GM23248 (cell line): ENCODE results near the gene AURKA. TPM values are rescaled to one million over a fixed set of nuclear protein-coding genes. Genes with fewer than 3 reads are reported as not detected.
"Not testable (repeated sequence)": the region's sequence is repeated elsewhere in the genome, so short reads cannot be mapped to it uniquely, and the experiment has no call there.

ENCODE experiments used
- DNase-seq: peaks from one replicate; pipeline ENCODE4 v3.0.0-alpha.2; 2015
- H2AFZ ChIP-seq: fragments of 200-600 bp; sonication (generic); 2 replicates; pipeline ENCODE4 v1.6.1; 2016; ENCODE audit warnings: antibody characterized with exemption
- H3F3A ChIP-seq: fragments of 200-600 bp; sonication (generic); 2 replicates; pipeline ENCODE4 v1.6.1; 2016; ENCODE audit warnings: mild to moderate bottlenecking, antibody characterized with exemption, mixed run types; ENCODE audit not compliant: insufficient read depth
- H3K27ac ChIP-seq: fragments of 200-600 bp; sonication (generic); 2 replicates; pipeline ENCODE4 v1.5.1; 2016; ENCODE audit warnings: mild to moderate bottlenecking
- H3K27me3 ChIP-seq: fragments of 200-600 bp; sonication (generic); replicated peaks from 2 replicates; pipeline ENCODE4 v1.6.1; 2016; ENCODE audit warnings: mild to moderate bottlenecking; ENCODE audit not compliant: insufficient read depth
- H3K36me3 ChIP-seq: fragments of 200-600 bp; sonication (generic); 2 replicates; pipeline ENCODE4 v1.6.1; 2016; ENCODE audit warnings: low read depth, mild to moderate bottlenecking
- H3K4me1 ChIP-seq: fragments of 200-600 bp; sonication (generic); 2 replicates; pipeline ENCODE4 v1.6.1; 2016; ENCODE audit warnings: mild to moderate bottlenecking; ENCODE audit not compliant: insufficient read depth
- H3K4me2 ChIP-seq: fragments of 200-600 bp; sonication (generic); one replicate; pipeline ENCODE4 v1.6.1; 2016; ENCODE audit warnings: mild to moderate bottlenecking; ENCODE audit not compliant: unreplicated experiment
- H3K4me3 ChIP-seq: fragments of 200-600 bp; sonication (generic); 2 replicates; pipeline ENCODE4 v1.5.1; 2016; ENCODE audit warnings: mild to moderate bottlenecking
- H3K79me2 ChIP-seq: fragments of 200-600 bp; sonication (generic); 2 replicates; pipeline ENCODE4 v1.6.1; 2016; ENCODE audit warnings: mild to moderate bottlenecking; ENCODE audit not compliant: insufficient read depth
- H3K9ac ChIP-seq: fragments of 200-600 bp; sonication (generic); 2 replicates; pipeline ENCODE4 v1.6.1; 2016; ENCODE audit warnings: mild to moderate bottlenecking
- H3K9me2 ChIP-seq: fragments of 200-600 bp; sonication (generic); 2 replicates; pipeline ENCODE4 v1.6.1; 2016; ENCODE audit warnings: mixed run types, mild to moderate bottlenecking, moderate library complexity; ENCODE audit not compliant: insufficient read depth
- H3K9me3 ChIP-seq: fragments of 200-600 bp; sonication (generic); one replicate; pipeline ENCODE4 v1.6.1; 2017; ENCODE audit warnings: low read depth
- H4K20me1 ChIP-seq: fragments of 200-600 bp; sonication (generic); 2 replicates; pipeline ENCODE4 v1.6.0; 2016; ENCODE audit not compliant: insufficient read depth
- EZH2 ChIP-seq: fragments of 200-600 bp; sonication (generic); IDR thresholded peaks from 2 replicates; pipeline ENCODE4 v1.6.1; 2018; ENCODE audit warnings: antibody characterized with exemption, mild to moderate bottlenecking; ENCODE audit not compliant: insufficient read depth, poor library complexity, severe bottlenecking
- EZH2phosphoT487 ChIP-seq: fragments of 200-600 bp; sonication (generic); IDR thresholded peaks from 2 replicates; pipeline ENCODE4 v1.6.1; 2018; ENCODE audit warnings: antibody characterized with exemption, moderate library complexity, mild to moderate bottlenecking, low read depth; ENCODE audit not compliant: insufficient read depth
- WGBS, 2 experiments: methylation state at CpG; one replicate each; pipeline ENCODE4 v1.1.6; 2015 to 2017; ENCODE audit warnings: low lambda C conversion rate in 2 of 2, low coverage in 1 of 2; ENCODE audit errors: missing lambda C conversion rate in 2 of 2; 5-methylcytosine and 5-hydroxymethylcytosine counted together
- in situ Hi-C: fragments of 300-500 bp; cut with MboI; formaldehyde crosslinking; loops from 2 replicates; pipeline ENCODE4 v1.15.0; 2020
- polyA plus RNA-seq: library from polyadenylated mRNA; unstranded; fragments of >200 nt; fragmentation: Nextera tagmentation; extraction: Ambion mirVana; gene quantifications from 2 replicates; pipeline ENCODE4 v1.2.1, GENCODE V29; 2016
- total RNA-seq: library from RNA; depleted of rRNA; stranded (reverse); fragments of >200 nt; shearing (Covaris generic); gene quantifications from 2 replicates; pipeline ENCODE4 v1.2.3, GENCODE V29; 2014

AURKA gene
- total and polyA plus RNA-seq, 2 experiments from 2014 or later: 70.8 to 88.5 TPM

DNA sequence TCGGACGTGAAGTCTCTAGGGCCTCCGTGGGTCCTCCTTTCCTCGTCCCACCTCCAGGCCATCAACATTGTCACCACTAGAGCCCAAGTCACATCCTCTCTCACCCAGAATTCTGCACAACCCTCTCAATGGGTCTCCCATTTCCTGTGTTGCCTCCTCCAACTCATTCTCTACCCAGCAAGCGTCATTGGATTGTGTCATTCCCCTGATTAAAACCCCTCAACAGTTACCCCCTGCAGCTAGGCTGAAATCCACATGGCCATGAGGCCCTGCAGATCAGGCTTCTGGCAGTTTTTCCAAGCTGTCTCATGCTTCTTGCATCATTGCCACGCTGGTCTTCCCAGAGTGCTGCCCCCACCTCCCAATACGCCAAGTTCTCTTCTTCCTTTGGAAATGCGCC, 46.1 kb downstream of the AURKA start:
- H3K36me3 ChIP-seq: no peaks in the 10 kb centered on the region
- DNase-seq: no peak
- H2AFZ ChIP-seq: no peak overlapping the region
- in situ Hi-C loops: no loop called here
- H3K27ac ChIP-seq: no peak overlapping the region
- no peaks in the 10 kb centered on the region for H4K20me1 ChIP-seq
- H3K4me1 ChIP-seq: peaks cover 12% of the 10 kb centered on the region
- 75 to 78% methylated on average over 8 of the region's 8 CpGs for WGBS, 2 experiments
- peaks cover 6% of the 10 kb centered on the region for H3F3A ChIP-seq
- no peaks in the 10 kb centered on the region for H3K9me2 ChIP-seq
- no peaks in the 10 kb centered on the region for H3K9me3 ChIP-seq
- peaks cover 22% of the 10 kb centered on the region for H3K27me3 ChIP-seq
- no peak for TF ChIP-seq EZH2
- no peak for TF ChIP-seq EZH2phosphoT487
- no peak overlapping the region for H3K4me2 ChIP-seq
- H3K9ac ChIP-seq: no peak overlapping the region
- no peak overlapping the region for H3K4me3 ChIP-seq
- H3K79me2 ChIP-seq: no peaks in the 10 kb centered on the region

DNA sequence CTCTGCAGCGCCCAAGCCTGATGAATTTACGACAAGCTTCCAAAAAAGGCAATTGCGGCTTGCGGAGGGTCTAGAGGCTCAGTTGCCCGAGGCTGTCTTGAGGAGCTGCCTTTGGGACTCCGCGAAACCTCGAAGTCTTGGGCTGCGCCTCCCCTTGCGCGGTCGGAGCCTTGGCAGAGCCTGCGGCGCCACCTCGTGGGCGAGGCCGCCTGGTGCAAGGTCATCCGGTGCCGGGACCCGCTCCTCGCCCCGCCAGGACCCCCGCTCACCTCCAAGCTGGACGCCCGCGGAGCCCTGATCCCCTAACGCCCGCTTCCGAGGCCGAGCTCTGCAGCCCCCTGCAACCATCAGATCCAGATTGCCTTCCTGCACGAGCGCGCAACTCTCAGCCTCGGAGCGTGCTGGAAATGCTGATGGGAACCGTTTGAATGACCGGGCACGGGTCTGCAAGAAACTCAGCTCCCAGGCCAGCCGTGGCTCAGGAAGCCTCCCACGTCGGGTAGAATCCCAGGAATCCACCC, 48.1 kb downstream of the AURKA start:
- Histone ChIP-seq H3K79me2 (no peaks in the 10 kb centered on the region), H3F3A (no peaks in the 10 kb centered on the region), H3K27me3 (peaks cover 33% of the 10 kb centered on the region), H3K36me3 (no peaks in the 10 kb centered on the region), H3K4me3 (peak overlapping the region; percentile 61), H4K20me1 (no peaks in the 10 kb centered on the region), H3K27ac (no peak overlapping the region), H2AFZ (peak overlapping the region; percentile 47), H3K9me3 (no peaks in the 10 kb centered on the region), H3K9ac (no peak overlapping the region), H3K9me2 (no peaks in the 10 kb centered on the region), H3K4me1 (no peaks in the 10 kb centered on the region), H3K4me2 (peak overlapping the region; percentile 58)
- in situ Hi-C loops: no loop called here
- no peak for TF ChIP-seq EZH2
- TF ChIP-seq EZH2phosphoT487: no peak
- DNase-seq: peak; percentile 75
- WGBS, 2 experiments: 2% methylated on average over 31 to 36 of the region's 41 CpGs

DNA sequence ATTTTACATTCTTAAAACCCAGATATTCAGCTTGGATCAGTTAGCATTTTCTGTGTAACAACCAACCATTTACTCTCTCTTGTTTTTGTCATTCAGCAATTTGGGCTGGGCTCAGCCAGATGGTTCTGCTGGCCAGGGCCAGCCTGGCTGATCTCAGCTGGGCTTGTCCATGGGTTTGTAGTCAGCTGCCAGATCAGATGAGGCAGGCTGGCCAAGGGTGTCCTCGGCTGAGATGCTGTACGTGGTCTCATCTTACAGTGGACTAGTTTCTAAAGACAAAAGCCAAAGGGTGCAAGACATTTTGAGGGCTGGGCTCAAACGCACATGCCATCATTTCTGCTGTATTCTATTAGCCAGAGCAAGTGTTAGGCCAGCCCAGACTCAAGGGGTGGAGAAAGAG, 49.2 kb downstream of the AURKA start:
- Histone ChIP-seq H3K4me3 (no peak overlapping the region), H3F3A (no peaks in the 10 kb centered on the region), H2AFZ (no peak overlapping the region), H3K27ac (no peak overlapping the region), H3K9ac (no peak overlapping the region), H3K36me3 (no peaks in the 10 kb centered on the region), H3K9me3 (no peaks in the 10 kb centered on the region), H3K4me2 (no peak overlapping the region), H4K20me1 (no peaks in the 10 kb centered on the region), H3K4me1 (no peaks in the 10 kb centered on the region), H3K79me2 (no peaks in the 10 kb centered on the region), H3K9me2 (no peaks in the 10 kb centered on the region), H3K27me3 (peaks cover 33% of the 10 kb centered on the region)
- in situ Hi-C loops: no loop called here
- 38 to 42% methylated on average over 3 of the region's 3 CpGs for WGBS, 2 experiments
- no peak for DNase-seq
- TF ChIP-seq EZH2phosphoT487 (no peak), EZH2 (no peak)

- not testable (repeated sequence) for H3K27ac ChIP-seq, DNase-seq, H3F3A ChIP-seq, H3K36me3 ChIP-seq, H3K9me2 ChIP-seq, H3K9ac ChIP-seq, H3K9me3 ChIP-seq, H3K79me2 ChIP-seq, H3K4me3 ChIP-seq, H2AFZ ChIP-seq, H4K20me1 ChIP-seq, H3K4me2 ChIP-seq, H3K4me1 ChIP-seq
- peaks cover 20% of the 10 kb centered on the region for H3K27me3 ChIP-seq
- in situ Hi-C loops: loop anchor here (10.0 kb wide), 1 partner anchor 82 kb away; no protein-coding TSS in a partner anchor
- 36 to 39% methylated on average over 8 of the region's 8 CpGs for WGBS, 2 experiments
These were observed 55.3 kb downstream of the AURKA start for GRCh38 chr20:56336709-56337108.

GRCh38 chr20:56328861-56329260, 63.2 kb downstream of the AURKA start:
- Histone ChIP-seq H3K9me2 (no peaks in the 10 kb centered on the region), H3K9me3 (no peaks in the 10 kb centered on the region), H3K27me3 (no peaks in the 10 kb centered on the region), H3K4me3 (no peak overlapping the region), H4K20me1 (no peaks in the 10 kb centered on the region), H3K4me1 (no peaks in the 10 kb centered on the region), H3K36me3 (no peaks in the 10 kb centered on the region), H2AFZ (no peak overlapping the region), H3K4me2 (no peak overlapping the region), H3F3A (no peaks in the 10 kb centered on the region), H3K79me2 (no peaks in the 10 kb centered on the region), H3K27ac (no peak overlapping the region), H3K9ac (no peak overlapping the region)
- peak; percentile 47 for DNase-seq
- in situ Hi-C loops: no loop called here
- TF ChIP-seq EZH2: no peak
- TF ChIP-seq EZH2phosphoT487: no peak
- WGBS, 2 experiments: 23 to 29% methylated on average over 5 of the region's 5 CpGs
